ENCODE data around the gene ABHD16A. TPM values are rescaled to one million over a fixed set of nuclear protein-coding genes. Genes with fewer than 3 reads are reported as not detected.

The ABHD16A gene
- total and polyA plus RNA-seq, 4 donors = 26.6 to 59.4 (median 34.9) TPM

GRCh38 chr6:31660381-31661261, 42.5 kb downstream of the ABHD16A start, which contains the start of gene C6orf47:
TSS of gene C6orf47 (minus strand) at chr6:31660778. CDS start at chr6:31659947, 831 bp downstream.
- TF ChIP-seq YY1 (IDR thresholded peaks at IDR 0.05) (peak; percentile 13), REST (IDR thresholded peaks at IDR 0.05) (peak; percentile 42), TAF1 (conservative IDR thresholded peaks at IDR 0.05) (no peak), MAX (IDR thresholded peaks at IDR 0.05) (no peak), JUND (IDR thresholded peaks at IDR 0.05) (no peak), FOXA2 (IDR thresholded peaks at IDR 0.05) (no peak), GABPA (IDR thresholded peaks at IDR 0.05 in 1 of 2, conservative IDR thresholded peaks at IDR 0.05 in 1 of 2) (peak in 1 of 2 donors; percentile 63), SP1 (IDR thresholded peaks at IDR 0.05) (peak; percentile 19), EGR1 (IDR thresholded peaks at IDR 0.05; ENCODE audit: low read depth in 2 of 2) (peak; percentile 61 to 91), FOXA1 (IDR thresholded peaks at IDR 0.05) (no peak), HNF4A (conservative IDR thresholded peaks at IDR 0.05) (no peak), ZBTB33 (IDR thresholded peaks at IDR 0.05) (no peak), CTCF (IDR thresholded peaks at IDR 0.05; ENCODE audit: low read depth, low read length, missing input control) (no peak), RAD21 (IDR thresholded peaks at IDR 0.05) (no peak)
- Histone ChIP-seq H3K27me3 (ENCODE audit: control insufficient read depth in 4 of 4, insufficient read depth in 4 of 4, low read length in 3 of 4) (no peaks in the 10 kb centered on the region), H3K9ac (ENCODE audit: low read depth in 1 of 2, low read length in 2 of 2) (peak within 1 kb of the TSS; percentile 87 to 96), H3K4me3 (ENCODE audit: low read depth in 1 of 3, low read length in 3 of 3) (peak within 1 kb of the TSS; percentile 65 to 82 (median 67)), H3K27ac (ENCODE audit: low read depth in 1 of 2, low read length in 2 of 2) (peak within 1 kb of the TSS; percentile 81 to 90), H3K4me1 (ENCODE audit: control insufficient read depth in 4 of 4, insufficient read depth in 4 of 4, low read length in 3 of 4) (peaks cover 20 to 75% (median 64%) of the 10 kb centered on the region in 4 donors), H3K9me3 (ENCODE audit: control insufficient read depth in 4 of 4, low read length in 3 of 4) (no peaks in the 10 kb centered on the region), H3K36me3 (ENCODE audit: control insufficient read depth in 4 of 4, insufficient read depth in 3 of 4, low read depth in 1 of 4, low read length in 3 of 4) (peaks cover 0 to 7% (median 6%) of the 10 kb centered on the region in 4 donors)
- WGBS = under 1% methylated on average over 52 of the region's 52 CpGs
- DNase-seq (ENCODE audit: low spot score) = peak; percentile 87

Measured in liver (tissue), 9 donors.